Measurements from ENCODE around the gene TMEM117. TPM values are rescaled to one million over a fixed set of nuclear protein-coding genes. Genes with fewer than 3 reads are reported as not detected.

TMEM117 gene
- total and polyA plus RNA-seq, 2 donors from 2014 or later = 5.9 to 6.0 TPM

GRCh38 chr12:44286821-44287505, 451.1 kb downstream of the TMEM117 start:
- no peaks in the 10 kb centered on the region for H3K36me3 ChIP-seq (ENCODE audit: control insufficient read depth in 2 of 3, insufficient read depth in 3 of 3, low read length in 3 of 3)
- peaks cover 0 to 4% (median 2%) of the 10 kb centered on the region in 3 donors for H3K9me3 ChIP-seq (ENCODE audit: control insufficient read depth in 2 of 3, insufficient read depth in 1 of 3, low read length in 3 of 3)
- H3K27me3 ChIP-seq (ENCODE audit: control insufficient read depth, insufficient read depth, low read length) = no peaks in the 10 kb centered on the region
- no peaks in the 10 kb centered on the region for H3K4me1 ChIP-seq (ENCODE audit: control insufficient read depth in 2 of 3, insufficient read depth in 2 of 3, low read depth in 1 of 3, low read length in 3 of 3)
- H3K4me3 ChIP-seq (ENCODE audit: low read length in 3 of 3) = no peak overlapping the region
- no peak overlapping the region for H3K9ac ChIP-seq (ENCODE audit: low read length in 3 of 3)
- H3K27ac ChIP-seq (ENCODE audit: low read depth in 2 of 2, low read length in 2 of 2) = no peak overlapping the region
- DNase-seq = no peak
- intact Hi-C loops (cut with DNase I) = no loop called here
- no peak for FAIRE-seq
- no peak for TF ChIP-seq CTCF (IDR thresholded peaks at IDR 0.05; ENCODE audit: borderline replicate concordance, extremely low read depth, insufficient read depth)

GRCh38 chr12:44287545-44287944, 451.7 kb downstream of the TMEM117 start:
- no peaks in the 10 kb centered on the region for H3K27me3 ChIP-seq (ENCODE audit: control insufficient read depth, insufficient read depth, low read length)
- DNase-seq (no peak), FAIRE-seq (no peak)
- intact Hi-C loops (cut with DNase I) = no loop called here
- H3K27ac ChIP-seq (ENCODE audit: low read depth in 2 of 2, low read length in 2 of 2) = no peak overlapping the region
- no peak overlapping the region for H3K9ac ChIP-seq (ENCODE audit: low read length in 3 of 3)
- H3K4me1 ChIP-seq (ENCODE audit: control insufficient read depth in 2 of 3, insufficient read depth in 2 of 3, low read depth in 1 of 3, low read length in 3 of 3) = no peaks in the 10 kb centered on the region
- no peak overlapping the region for H3K4me3 ChIP-seq (ENCODE audit: low read length in 3 of 3)
- no peak for TF ChIP-seq CTCF (IDR thresholded peaks at IDR 0.05; ENCODE audit: borderline replicate concordance, extremely low read depth, insufficient read depth)
- no peaks in the 10 kb centered on the region for H3K36me3 ChIP-seq (ENCODE audit: control insufficient read depth in 2 of 3, insufficient read depth in 3 of 3, low read length in 3 of 3)
- peaks cover 0 to 4% (median 2%) of the 10 kb centered on the region in 3 donors for H3K9me3 ChIP-seq (ENCODE audit: control insufficient read depth in 2 of 3, insufficient read depth in 1 of 3, low read length in 3 of 3)

GRCh38 chr12:44294649-44295048, 458.8 kb downstream of the TMEM117 start:
- no peaks in the 10 kb centered on the region for H3K27me3 ChIP-seq (ENCODE audit: control insufficient read depth, insufficient read depth, low read length)

More at GRCh38 chr12:44294649-44295048, 458.8 kb downstream of the TMEM117 start:
- H3K9ac ChIP-seq (ENCODE audit: low read length in 3 of 3) = no peak overlapping the region
- DNase-seq (no peak), FAIRE-seq (no peak)
- no peaks in the 10 kb centered on the region for H3K36me3 ChIP-seq (ENCODE audit: control insufficient read depth in 2 of 3, insufficient read depth in 3 of 3, low read length in 3 of 3)
- no peak overlapping the region for H3K4me3 ChIP-seq (ENCODE audit: low read length in 3 of 3)
- H3K27ac ChIP-seq (ENCODE audit: low read depth in 2 of 2, low read length in 2 of 2) = no peak overlapping the region
- intact Hi-C loops (cut with DNase I) = no loop called here
- no peaks in the 10 kb centered on the region for H3K4me1 ChIP-seq (ENCODE audit: control insufficient read depth in 2 of 3, insufficient read depth in 2 of 3, low read depth in 1 of 3, low read length in 3 of 3)
- H3K9me3 ChIP-seq (ENCODE audit: control insufficient read depth in 2 of 3, insufficient read depth in 1 of 3, low read length in 3 of 3) = peaks cover 0 to 17% (median 0%) of the 10 kb centered on the region in 3 donors
- TF ChIP-seq CTCF (IDR thresholded peaks at IDR 0.05; ENCODE audit: borderline replicate concordance, extremely low read depth, insufficient read depth) = no peak

Data from kidney (tissue), 14 donors.